AG08396 (cell line): ENCODE measurements around the gene TRAF4.
A peak's percentile ranks its signal among the peaks of the same experiment; 100 is the strongest.
"Not testable (repeated sequence)": the region's sequence is repeated elsewhere in the genome, so short reads cannot be mapped to it uniquely, and the experiment has no call there.

Experiments used
- DNase-seq: peaks from one replicate; pipeline ENCODE4 v3.0.0; 2012; ENCODE audit warnings: low spot score, mixed read lengths

The TRAF4 gene

GRCh38 chr17:28714281-28714680, 29.5 kb upstream of the TRAF4 start:
- no peak for DNase-seq

DNA sequence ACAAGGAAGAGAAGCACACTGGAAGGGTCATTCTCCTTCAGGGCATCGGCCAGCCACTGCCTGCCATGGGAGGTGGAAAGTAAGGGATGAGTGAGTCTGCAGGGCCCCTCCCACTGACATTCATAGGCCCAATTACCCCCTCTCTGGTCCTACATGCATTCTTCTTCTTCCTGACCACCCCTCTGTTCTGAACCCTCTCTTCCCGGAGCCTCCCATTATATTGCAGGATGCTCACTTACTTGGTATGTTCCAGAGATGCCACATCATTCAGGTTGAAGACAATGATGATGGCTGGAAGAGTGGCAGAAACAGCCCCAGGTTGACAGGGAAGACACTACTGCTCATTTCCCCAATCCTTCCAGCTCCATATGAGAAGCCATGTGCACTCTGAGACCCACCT, 28.6 kb upstream of the TRAF4 start:
- no peak for DNase-seq

- DNase-seq = no peak
Observed at GRCh38 chr17:28716740-28717577, 26.9 kb upstream of the TRAF4 start.

GRCh38 chr17:28717578-28718332, 26.1 kb upstream of the TRAF4 start, which contains the start of gene RAB34:
TSS of gene RAB34 (minus strand) at chr17:28717868. CDS start at chr17:28717266, 602 bp downstream.
- peak; percentile 80 for DNase-seq

GRCh38 chr17:28718333-28719020, 25.3 kb upstream of the TRAF4 start:
- no peak for DNase-seq

DNA sequence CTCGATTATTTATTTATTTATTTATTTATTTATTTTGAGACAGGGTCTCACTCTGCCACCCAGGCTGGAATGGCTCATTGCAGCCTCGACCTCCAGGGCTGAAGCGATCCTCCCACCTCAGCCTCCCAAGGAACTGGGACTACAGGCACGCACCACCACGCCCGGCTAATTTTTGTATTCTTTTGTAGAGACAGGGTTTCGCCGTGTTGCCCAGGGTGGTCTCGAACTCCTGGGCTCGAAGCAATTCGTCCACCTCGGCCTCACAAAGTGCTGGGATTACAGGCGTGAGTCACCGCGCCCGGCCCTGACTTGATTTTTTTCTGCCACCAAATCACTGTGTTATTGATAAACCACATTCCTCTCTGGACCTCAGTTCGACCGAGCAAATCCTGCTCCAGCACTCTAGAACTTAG, 24.8 kb upstream of the TRAF4 start:
- DNase-seq = no peak

- no peak for DNase-seq
Observed at GRCh38 chr17:28720247-28720996, 23.4 kb upstream of the TRAF4 start.

- DNase-seq = not testable (repeated sequence)
Observed at GRCh38 chr17:28720997-28721329, 22.8 kb upstream of the TRAF4 start.

- no peak for DNase-seq
Observed at GRCh38 chr17:28722417-28723158, 21.2 kb upstream of the TRAF4 start.

DNA sequence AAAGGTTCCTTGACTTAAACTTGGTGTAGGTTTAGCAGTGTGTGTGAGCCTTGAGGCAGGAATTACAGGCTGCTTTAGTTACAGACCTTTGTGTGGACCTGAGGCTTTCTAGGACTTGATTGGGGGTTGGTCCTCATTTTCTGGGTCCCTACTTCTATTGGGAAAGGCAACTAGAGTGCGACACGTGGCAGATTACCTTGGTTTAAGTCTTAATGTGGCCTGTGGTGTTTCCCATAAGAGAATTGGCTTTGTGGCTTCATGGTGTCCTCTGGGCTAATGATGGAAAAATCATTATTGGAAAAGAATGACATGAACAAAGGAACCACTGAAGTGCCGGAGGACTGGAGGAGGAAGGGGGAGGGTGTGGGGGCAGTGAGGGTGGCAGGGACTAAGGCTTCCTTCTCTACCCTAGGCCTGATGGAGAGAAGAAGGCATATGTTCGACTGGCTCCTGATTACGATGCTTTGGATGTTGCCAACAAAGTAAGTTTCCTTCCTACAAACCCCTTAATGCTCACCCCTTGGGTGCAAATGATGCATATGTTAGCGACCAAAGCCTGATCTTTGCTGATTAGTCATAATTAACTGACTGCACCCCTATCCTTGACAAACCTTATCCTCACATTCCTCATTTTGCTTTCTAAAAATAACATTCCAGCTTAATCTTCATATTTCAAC, 20.5 kb upstream of the TRAF4 start:
- no peak for DNase-seq

- DNase-seq = not testable (repeated sequence)
Observed at GRCh38 chr17:28723836-28724499, 19.8 kb upstream of the TRAF4 start.

GRCh38 chr17:28724500-28725165, 19.2 kb upstream of the TRAF4 start:
- DNase-seq = no peak

- no peak for DNase-seq
Observed at GRCh38 chr17:28725166-28725659, 18.6 kb upstream of the TRAF4 start.

- DNase-seq = no peak
Observed at GRCh38 chr17:28725660-28726225, 18.1 kb upstream of the TRAF4 start.

DNA sequence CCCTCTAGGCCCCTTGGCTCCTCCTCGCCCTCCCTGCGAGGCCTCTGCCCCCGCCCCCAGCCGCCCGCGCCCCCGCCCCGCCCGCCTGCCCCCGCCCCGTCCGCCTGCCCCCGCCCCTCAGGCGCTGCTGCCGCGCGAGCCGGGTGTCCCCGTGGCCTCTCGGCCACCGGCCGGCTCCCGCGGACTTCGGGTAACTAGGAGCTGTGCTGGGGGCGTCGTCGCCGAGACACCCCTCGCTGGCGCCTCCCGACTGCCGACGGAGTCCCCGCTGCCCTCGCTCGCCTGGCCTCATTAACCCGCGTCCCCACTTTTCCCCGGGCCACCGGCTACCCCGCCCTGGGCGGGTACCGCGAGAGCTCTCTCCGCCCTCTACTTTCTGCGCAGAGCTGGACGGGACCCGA, 17.6 kb upstream of the TRAF4 start, which contains the start of gene TLCD1:
TSS of gene TLCD1 (minus strand) at position 8 of the 401 bp plus-strand sequence. CDS start 136 bp downstream, outside the sequence.
- peak; percentile 93 for DNase-seq

DNA sequence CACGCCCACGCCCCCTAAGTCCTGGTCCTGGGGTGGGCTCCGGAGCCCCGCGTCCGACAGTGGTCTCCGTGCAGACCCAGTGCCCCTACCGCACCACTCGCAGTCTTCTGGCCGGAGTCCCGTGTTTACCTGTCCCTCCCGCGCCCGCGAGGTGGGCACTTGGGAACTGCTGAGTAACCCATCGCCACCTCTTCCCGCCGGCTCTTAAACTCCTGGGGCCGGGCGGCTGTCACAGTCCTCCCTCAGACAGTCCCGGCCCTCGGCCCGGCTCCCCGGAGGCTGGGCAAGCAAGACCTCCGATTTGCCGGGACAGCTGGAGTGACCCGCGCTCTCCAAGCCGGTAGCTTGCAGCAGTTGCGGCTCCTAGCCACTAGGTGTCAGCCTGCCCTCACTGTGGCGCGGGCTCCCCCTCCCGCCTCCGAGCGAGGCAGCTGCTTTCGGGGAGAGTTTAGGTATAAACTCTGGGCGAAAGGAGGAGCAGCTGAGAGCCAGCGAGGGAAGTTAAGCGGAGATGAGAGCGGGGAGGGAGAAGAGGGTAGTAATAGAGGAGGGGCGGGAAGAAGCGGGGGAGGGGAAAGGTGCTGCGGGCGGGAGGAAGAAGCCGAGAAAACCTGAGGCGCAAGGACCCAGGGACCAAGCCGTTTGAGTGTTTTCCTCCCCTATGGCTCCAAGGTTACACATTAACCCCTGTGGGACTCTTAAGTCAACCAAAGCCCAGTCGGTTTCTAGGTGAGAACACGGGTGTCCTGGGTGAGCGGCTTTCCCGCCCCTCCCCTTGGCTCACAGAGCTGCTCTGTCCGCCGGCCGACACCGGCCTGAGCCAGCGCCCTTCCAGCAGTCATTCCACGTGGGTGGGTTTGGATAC, 17.0 kb upstream of the TRAF4 start:
- peak; percentile 90 for DNase-seq

GRCh38 chr17:28728364-28729200, 15.2 kb upstream of the TRAF4 start, which contains the start of gene NEK8:
TSS of gene NEK8 (plus strand) at chr17:28728788. CDS start at chr17:28728814, 26 bp downstream.
- DNase-seq = peak; percentile 95
